Gastrocnemius medialis (tissue), 4 donors: Measurements from ENCODE around the gene NUDT2.

ENCODE experiments used
- POLR2A ChIP-seq, 2 donors: fragments of 450-650 bp; IDR thresholded peaks; one replicate each; pipeline ENCODE4 v1.6.1; 2017; ENCODE audit warnings: antibody characterized with exemption in 2 of 2, mild to moderate bottlenecking in 2 of 2, moderate library complexity in 2 of 2
- TF ChIP-seq, protein P1 (sequence below), 5 experiments: fragments of 450-650 bp in 3 of 5; fragments of 200-600 bp in 2 of 5; sonication (generic) in 2 of 5; IDR thresholded peaks in 4 of 5; conservative IDR thresholded peaks in 1 of 5; 1 replicate in 4 of 5; 2 replicates in 1 of 5; pipeline ENCODE4 v1.5.1; 2016 to 2019; ENCODE audit warnings: antibody characterized with exemption in 5 of 5, mild to moderate bottlenecking in 3 of 5, moderate library complexity in 3 of 5

DNA sequence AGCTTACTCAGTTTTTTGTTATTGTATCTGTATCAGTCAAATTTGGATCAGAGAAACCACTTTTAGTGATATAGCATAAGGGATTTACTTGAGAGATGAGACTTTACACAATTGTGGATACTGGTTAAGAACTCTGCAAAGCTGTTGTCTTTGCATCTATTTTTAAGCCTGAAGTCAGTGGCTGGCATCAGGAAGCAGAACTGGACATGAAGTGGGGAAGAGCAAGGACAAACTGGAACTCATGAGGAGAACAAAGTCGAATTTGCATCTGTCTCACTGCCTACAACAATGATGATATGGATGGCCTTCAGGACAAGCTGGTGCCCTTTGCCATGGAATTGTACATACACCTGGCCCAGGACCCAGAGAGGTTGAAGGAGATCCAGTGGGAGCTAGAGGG lies 63.1 kb downstream of the NUDT2 start:
- TF ChIP-seq, protein P1, sequence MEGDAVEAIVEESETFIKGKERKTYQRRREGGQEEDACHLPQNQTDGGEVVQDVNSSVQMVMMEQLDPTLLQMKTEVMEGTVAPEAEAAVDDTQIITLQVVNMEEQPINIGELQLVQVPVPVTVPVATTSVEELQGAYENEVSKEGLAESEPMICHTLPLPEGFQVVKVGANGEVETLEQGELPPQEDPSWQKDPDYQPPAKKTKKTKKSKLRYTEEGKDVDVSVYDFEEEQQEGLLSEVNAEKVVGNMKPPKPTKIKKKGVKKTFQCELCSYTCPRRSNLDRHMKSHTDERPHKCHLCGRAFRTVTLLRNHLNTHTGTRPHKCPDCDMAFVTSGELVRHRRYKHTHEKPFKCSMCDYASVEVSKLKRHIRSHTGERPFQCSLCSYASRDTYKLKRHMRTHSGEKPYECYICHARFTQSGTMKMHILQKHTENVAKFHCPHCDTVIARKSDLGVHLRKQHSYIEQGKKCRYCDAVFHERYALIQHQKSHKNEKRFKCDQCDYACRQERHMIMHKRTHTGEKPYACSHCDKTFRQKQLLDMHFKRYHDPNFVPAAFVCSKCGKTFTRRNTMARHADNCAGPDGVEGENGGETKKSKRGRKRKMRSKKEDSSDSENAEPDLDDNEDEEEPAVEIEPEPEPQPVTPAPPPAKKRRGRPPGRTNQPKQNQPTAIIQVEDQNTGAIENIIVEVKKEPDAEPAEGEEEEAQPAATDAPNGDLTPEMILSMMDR (IDR thresholded peaks at IDR 0.05 in 4 of 5, conservative IDR thresholded peaks at IDR 0.05 in 1 of 5) = no peak
- TF ChIP-seq POLR2A (IDR thresholded peaks at IDR 0.05) = no peak
